T-helper 1 cell (primary cell): Measurements from ENCODE around the gene FRYL.

ENCODE experiments used
- DNase-seq, 5 donors: peaks; one replicate each; pipeline ENCODE4 v3.0.0-alpha.2; 2012 to 2020

FRYL gene

GRCh38 chr4:48602763-48603162, 177.3 kb downstream of the FRYL start:
- DNase-seq, result no peak

GRCh38 chr4:48602222-48602621, 177.9 kb downstream of the FRYL start:
- DNase-seq, result no peak

GRCh38 chr4:48596336-48596735, 183.7 kb downstream of the FRYL start:
- DNase-seq, result no peak

DNA sequence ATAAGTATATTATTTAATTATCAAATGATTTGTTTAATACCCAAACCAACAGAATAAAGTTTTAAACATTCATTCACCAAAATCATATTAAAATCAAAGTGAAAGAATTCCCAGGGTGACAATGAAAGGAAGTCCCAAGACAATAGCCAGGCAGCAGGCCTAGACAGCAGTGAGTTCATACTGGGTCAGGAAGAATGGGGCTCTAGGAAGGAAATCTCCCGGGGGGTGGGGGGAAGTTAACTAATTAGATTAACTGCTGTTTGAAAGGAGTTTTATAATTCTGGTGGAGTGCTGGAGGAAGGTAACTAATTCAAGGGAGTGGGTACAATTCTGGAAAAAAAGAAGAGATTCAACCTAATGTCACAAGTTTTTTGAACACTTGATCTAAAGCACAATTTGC, 185.9 kb downstream of the FRYL start:
- DNase-seq, result no peak

GRCh38 chr4:48591372-48591771, 188.7 kb downstream of the FRYL start:
- DNase-seq, result no peak

- DNase-seq, result no peak
These were observed 189.2 kb downstream of the FRYL start for GRCh38 chr4:48590884-48591283.

DNA sequence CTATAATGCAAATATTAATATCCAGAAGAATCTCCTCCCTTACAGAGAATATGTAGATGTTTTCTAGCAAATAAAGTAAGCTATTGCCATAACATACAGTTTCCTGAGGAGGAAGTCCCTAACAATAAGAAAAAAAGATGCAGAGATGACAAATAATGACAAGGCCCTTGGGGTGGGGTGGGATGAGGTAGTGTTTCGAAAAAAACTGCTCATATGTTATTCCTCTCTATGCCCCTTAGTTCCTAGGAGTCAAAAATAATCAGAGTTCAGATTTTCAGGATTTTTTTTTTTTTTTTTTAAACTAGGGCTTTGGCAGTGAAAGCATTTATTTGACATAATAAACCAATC, 191.0 kb downstream of the FRYL start:
- DNase-seq, result no peak

- DNase-seq, result no peak
These were observed 191.6 kb downstream of the FRYL start for GRCh38 chr4:48588230-48589097.

- DNase-seq, result no peak
These were observed 194.7 kb downstream of the FRYL start for GRCh38 chr4:48585401-48585800.

DNA sequence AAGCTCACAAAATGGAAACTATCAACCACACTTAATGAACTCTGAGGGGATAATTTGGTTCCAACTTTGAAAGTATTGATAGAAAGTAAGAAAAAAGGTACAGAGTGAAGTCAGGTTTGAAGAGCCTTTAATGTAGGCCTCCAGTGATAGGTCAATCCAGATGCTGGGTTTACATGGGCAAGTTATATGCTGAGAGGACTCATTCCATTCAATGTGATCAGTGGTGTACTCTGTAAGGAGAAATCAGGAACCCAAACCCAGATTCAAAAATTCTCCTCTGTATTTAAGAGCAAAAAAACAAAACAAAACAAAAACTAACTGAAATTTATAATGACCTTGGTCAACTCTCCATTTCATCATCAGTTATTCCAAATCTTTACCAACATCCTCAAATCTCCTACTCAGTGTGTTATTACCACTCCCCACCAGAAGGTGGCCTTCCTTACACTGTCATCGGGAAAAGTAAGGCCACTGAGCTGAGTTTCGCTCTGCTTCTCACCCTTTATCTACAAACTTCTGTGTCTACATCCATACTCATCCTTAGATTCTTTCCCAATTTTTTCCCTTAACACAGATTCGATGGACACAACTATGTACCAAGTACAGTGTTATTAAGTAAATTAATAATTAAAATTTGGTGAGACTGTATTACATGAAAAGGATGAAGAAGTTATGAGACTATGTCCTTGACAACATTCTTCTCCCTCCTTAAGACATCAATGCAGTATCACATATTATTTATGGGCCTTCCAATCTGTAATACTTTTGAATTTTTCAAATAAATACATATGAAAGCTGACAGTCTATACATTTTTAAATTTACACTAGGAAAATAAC, 201.7 kb downstream of the FRYL start:
- DNase-seq, result peak in 4 of 5 donors; percentile 13 to 49 (median 38)

DNA sequence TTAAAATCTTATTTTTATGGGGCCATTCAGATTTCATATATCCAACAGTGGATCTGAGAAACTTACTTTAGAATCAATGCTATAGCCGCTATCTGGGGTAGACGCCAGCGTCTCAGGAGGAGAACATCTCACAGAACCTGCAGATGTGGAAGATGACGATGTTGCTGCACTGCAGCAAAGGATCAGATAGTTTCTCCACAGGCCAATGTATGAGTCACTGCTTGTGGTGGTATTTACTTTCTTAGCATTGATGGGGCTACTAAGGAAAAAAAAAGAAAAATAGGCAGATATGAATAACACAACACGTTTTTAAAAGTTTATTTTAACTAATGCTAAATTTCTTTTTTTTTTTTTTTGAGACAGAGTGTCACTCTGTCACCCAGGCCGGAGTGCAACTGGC, 204.1 kb downstream of the FRYL start:
- DNase-seq, result no peak

GRCh38 chr4:48571471-48571870, 208.6 kb downstream of the FRYL start:
- DNase-seq, result no peak

- no peak for DNase-seq
These were observed 209.3 kb downstream of the FRYL start for GRCh38 chr4:48570646-48571220.

DNA sequence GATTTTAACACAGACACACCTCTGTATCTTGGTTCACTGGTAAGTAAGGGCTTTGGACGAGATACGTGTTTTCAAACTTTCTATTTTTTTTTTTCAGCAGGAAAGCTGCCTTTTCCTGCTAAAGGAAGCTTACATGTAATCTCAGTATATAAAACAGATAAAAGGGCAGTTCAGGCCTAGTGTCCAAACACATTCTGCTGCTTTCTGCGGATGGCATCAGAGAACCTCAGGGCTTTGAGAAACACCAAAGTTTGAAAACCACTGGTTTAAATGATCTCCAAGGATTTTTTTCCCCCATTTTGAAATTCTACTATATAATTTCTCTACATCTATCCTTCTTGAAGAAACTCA, 214.1 kb downstream of the FRYL start:
- DNase-seq, result no peak

DNA sequence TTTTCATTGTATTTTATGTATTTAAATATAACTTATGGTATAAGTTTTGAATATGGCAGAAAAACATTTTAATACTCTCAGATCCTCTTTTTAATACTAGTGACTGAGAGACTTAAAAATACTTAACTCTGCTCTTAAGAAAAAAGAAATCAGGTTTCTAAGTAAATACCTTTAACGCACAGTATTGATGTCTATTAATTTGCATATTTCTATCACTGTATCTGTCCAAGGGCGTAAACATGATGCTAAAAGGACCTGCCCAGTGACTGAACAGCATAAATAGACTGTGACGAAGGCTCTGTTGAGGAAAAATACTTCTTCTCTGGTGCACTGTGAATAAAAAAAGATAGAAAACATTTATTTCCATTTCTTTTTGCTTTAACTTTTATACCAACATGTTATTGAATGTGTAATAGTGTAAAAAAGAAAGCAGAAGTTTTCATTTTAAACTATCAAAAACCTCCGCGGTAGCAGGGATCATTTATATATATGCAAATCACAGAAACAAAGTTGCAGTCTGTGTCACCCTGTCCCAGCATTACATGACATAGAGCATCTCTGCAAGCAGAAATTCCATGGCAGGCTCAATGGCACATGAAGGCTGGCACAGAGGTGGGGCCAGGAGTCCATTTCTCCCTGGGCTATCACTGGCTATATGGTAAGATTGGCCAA, 214.6 kb downstream of the FRYL start:
- no peak for DNase-seq

DNA sequence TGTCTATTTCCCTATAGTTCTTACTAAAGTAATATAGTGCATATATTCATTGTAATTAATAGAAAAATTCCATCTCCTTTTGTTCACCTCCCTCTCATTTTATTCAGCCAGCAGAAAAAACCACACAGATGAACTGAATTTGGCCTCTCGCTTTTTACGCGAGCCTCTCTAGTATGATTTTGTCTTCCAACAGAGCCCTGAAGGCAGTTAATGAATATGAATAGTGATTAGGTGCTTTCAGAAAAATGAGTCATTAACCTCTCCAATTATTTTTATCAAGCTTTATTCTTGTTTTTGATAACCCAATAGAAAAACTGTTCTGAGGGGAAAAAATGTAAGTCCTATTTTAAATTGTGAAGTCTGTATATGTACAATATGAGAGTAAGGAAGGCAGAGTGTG, 215.9 kb downstream of the FRYL start:
- no peak for DNase-seq

DNA sequence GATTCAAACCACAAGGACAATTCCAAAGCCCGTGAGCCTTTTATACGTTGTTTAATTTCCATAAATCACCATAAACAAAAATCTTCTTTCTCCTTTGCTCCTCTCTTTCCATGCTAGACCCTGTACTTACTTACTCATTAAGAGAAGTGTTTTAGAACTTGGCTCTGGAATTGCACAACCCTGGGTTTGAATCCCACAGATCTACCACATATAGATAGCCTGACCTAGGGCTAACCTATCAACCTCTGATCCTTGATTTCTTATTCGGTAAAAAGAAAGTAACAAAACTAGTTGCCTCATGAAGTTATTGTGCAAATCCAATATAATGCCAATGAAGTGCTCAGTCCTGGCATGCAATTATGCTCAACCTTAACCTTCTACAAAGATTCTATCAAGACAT, 221.3 kb downstream of the FRYL start:
- no peak for DNase-seq

DNA sequence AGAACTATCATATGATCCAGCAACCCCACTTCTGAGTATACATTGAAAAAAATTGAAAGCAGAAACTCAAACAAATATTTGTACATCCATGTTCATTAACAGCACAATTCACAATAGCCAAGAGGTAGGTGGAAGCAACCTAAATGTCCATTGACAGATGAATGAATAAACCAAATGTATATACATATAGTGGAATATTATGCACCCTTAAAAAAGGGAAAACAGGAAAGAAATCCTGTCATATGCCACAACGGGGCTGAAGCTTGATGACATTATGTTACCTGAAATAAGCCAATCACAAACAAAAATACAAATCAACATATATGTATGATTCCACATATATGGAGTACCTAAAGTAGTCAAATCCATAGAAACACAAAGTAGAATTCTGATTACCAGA, 222.1 kb downstream of the FRYL start:
- no peak for DNase-seq

DNA sequence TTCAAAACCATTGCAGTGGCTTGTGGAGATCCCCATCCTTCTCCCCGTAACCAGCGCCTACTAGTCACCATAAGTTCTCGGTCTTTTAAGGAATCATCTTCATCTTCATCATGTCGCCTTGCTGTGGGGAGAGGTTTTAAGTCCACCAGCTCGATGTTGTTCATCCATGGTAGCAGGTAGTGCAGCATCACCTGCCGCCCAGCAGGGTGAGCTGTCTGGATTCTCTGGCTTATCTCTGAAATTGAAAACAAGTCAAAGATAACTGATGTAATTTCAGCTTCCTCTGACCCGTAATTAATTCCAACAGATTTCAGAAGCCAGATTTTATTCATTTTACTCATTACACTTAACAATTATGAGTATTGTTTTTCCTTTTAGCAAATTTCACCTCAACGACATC, 222.6 kb downstream of the FRYL start:
- DNase-seq, result peak in 1 of 5 donors; percentile 8

DNA sequence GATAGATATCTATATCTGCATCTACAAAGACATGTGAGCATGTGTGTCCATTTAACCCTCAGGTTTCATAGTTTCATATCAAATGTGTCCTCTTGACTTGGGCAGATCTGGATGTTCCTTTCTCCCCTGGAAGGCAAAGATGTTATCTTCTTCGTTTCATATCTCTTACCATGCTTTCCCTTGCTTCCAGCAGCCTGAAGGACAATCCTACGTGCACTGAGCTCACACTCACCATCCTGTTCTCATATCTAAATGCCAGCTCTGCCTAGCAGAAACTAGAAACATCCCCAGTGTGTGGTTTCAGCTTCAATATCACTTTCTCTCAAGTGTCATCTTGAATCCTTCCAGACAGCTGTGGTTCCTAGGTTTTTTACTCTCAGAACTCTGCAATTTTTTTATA, 223.8 kb downstream of the FRYL start:
- DNase-seq, result no peak

DNA sequence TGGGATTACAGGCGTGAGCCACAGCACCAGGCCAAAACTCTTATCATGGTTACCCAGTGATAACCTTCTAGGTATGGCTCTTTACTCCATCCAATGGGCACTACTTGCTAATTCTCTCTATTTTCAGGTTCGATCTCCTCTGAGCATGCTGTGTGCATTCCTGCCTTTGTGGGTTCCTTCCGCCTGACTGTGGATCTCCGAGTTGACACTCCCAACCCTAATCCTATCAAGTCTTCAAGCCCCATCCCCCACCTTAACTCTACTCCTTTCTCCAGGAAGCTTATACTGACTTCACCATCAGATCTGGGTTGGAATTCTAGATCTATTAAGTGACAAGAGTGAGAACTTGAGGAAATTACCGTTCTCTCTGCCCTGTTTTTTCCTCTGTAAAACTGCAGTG, 225.5 kb downstream of the FRYL start:
- no peak for DNase-seq

GRCh38 chr4:48553720-48554119, 226.4 kb downstream of the FRYL start:
- no peak for DNase-seq

- peak in 2 of 5 donors; percentile 12 to 17 for DNase-seq
These were observed 233.7 kb downstream of the FRYL start for GRCh38 chr4:48546336-48546735.
